ENCODE measurements around the gene UBR4.

GRCh38 chr1:19088717-19089442 lies 121.2 kb downstream of the UBR4 start:
- no peak for TF ChIP-seq CTCF (IDR thresholded peaks at IDR 0.05; ENCODE audit: low read length)
- no peak for TF ChIP-seq EZH2phosphoT487 (IDR thresholded peaks at IDR 0.05; ENCODE audit: low read length)
